ENCODE data around the gene RAB6A. TPM values are rescaled to one million over a fixed set of nuclear protein-coding genes. Genes with fewer than 3 reads are reported as not detected.
"Not testable (repeated sequence)": the region's sequence is repeated elsewhere in the genome, so short reads cannot be mapped to it uniquely, and the experiment has no call there.

The RAB6A gene
- total RNA-seq, 2 experiments from 2014 or later: 82.1 to 83.8 TPM

DNA sequence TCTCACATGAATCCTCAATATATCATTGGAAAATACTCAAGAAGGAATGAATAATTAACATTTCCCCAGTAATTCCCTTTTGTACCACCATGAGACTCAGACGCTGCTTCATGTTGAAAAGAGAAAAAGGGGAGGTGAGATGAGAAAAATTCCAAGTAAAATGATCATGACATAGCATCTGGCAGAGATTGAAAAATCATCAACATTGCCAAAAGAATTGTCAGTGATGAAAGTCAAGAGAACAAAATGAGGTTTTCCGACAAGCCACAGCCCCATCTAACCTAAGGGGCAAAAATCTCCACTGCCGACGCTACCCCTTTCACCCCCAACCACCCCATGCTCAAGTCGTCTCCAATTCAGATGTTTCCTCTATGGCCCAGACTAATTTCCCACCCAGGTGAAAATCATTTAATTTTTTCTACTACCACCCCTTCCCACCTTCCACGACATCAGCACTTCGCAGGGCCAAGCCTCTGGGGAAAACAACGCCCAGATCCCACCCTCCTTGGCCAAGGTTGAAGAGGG is 1.2 kb downstream of the RAB6A start:
- CTCF ChIA-PET: interaction anchor here (0.9 to 8.7 kb wide), 3 partner anchors 19 to 40 kb away, joined by 3 to 70 read pairs (median 7); partner anchors contain the start of gene MRPL48
- H3K4me1 Mint-ChIP-seq: peaks cover 30% of the 10 kb centered on the region
- POLR2A ChIA-PET: interaction anchor here (2.6 kb wide), 1 partner anchor 28 kb away, joined by 6 read pairs; the partner anchor contains the start of gene MRPL48
- no peaks in the 10 kb centered on the region for H3K27me3 Mint-ChIP-seq
- peak overlapping the region; percentile 86 for H3K4me3 Mint-ChIP-seq
- peaks cover 13% of the 10 kb centered on the region for H3K36me3 Mint-ChIP-seq (ENCODE audit: low read depth)
- H3K27ac Mint-ChIP-seq: peak overlapping the region; percentile 89
- no peak for DNase-seq
- H3K9me3 Mint-ChIP-seq: no peaks in the 10 kb centered on the region

DNA sequence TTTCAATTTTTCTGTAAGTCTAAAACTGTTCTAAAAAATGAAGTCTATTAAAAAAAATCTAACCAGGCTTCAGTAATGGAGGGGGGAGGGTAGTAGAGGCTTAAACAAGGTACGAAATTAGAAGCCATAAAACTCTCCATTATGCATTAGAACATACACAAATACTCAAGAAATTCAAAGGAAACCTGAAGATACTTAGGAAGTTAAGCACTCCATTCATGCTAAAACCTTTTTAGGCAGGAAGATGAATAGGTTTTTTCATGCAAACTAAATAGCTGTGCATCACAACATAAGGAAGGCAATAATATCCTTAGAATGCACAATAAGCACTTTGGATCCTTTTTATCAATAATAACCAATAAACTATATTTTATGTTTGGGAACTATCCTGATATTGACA is 2.4 kb downstream of the RAB6A start:
- Mint-ChIP-seq H3K27me3 (no peaks in the 10 kb centered on the region), H3K27ac (no peak overlapping the region), H3K9me3 (no peaks in the 10 kb centered on the region), H3K4me1 (peaks cover 31% of the 10 kb centered on the region), H3K4me3 (peak overlapping the region; percentile 86), H3K36me3 (ENCODE audit: low read depth) (peaks cover 21% of the 10 kb centered on the region)
- POLR2A ChIA-PET: no interaction called here
- CTCF ChIA-PET: no interaction called here
- DNase-seq: no peak

DNA sequence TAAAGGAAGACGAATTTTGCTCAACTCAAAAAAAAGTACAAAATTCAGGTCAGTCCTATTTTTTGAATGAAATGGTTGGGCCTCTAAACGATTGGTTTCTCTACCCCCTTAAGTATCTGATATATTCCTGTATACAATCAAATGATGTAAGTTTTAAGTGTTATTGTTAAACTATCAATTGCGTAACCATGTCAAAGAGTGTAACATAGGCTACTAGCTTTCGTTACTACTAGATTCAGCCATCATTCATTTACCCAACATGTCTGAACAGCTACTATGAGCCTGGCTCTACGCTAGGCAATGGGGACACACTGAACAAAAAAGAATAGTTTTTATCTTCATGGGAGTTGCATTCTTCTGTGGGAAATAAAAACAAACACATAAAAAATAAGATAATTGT is 3.3 kb downstream of the RAB6A start:
- no peak for DNase-seq
- H3K27ac Mint-ChIP-seq: no peak overlapping the region
- ChIA-PET CTCF (no interaction called here), POLR2A (no interaction called here)
- H3K36me3 Mint-ChIP-seq (ENCODE audit: low read depth): peaks cover 25% of the 10 kb centered on the region
- peaks cover 34% of the 10 kb centered on the region for H3K4me1 Mint-ChIP-seq
- no peak overlapping the region for H3K4me3 Mint-ChIP-seq
- no peaks in the 10 kb centered on the region for H3K9me3 Mint-ChIP-seq
- no peaks in the 10 kb centered on the region for H3K27me3 Mint-ChIP-seq

DNA sequence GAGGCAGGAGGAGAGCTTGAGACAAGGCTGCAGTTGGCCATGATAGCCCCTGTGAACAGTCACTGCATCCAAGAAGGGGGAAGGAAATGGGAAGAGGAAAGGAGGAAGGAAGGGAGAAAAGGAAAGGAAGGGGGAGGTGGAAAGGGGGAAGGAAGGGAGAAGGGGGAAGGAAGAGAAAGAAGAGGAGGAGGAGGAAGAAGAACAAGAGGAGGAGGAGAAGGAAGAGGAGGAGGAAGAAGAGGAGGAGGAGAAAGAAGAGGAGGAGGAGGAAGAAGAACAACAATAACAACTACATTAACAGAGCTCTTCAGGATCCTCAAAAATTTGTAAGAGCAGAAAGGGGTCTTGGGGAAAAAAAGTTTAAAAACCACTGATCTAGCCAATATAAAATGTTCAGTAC is 5.2 kb downstream of the RAB6A start:
- H3K27ac Mint-ChIP-seq: peak overlapping the region; percentile 25
- no peaks in the 10 kb centered on the region for H3K9me3 Mint-ChIP-seq
- no peak for DNase-seq
- ChIA-PET POLR2A (no interaction called here), CTCF (interaction anchor here (0.6 to 1.1 kb wide), 3 partner anchors 14 to 815 kb away, joined by 3 to 4 read pairs (median 3); no protein-coding TSS in a partner anchor)
- peaks cover 44% of the 10 kb centered on the region for H3K4me1 Mint-ChIP-seq
- peaks cover 32% of the 10 kb centered on the region for H3K36me3 Mint-ChIP-seq (ENCODE audit: low read depth)
- no peaks in the 10 kb centered on the region for H3K27me3 Mint-ChIP-seq
- no peak overlapping the region for H3K4me3 Mint-ChIP-seq

DNA sequence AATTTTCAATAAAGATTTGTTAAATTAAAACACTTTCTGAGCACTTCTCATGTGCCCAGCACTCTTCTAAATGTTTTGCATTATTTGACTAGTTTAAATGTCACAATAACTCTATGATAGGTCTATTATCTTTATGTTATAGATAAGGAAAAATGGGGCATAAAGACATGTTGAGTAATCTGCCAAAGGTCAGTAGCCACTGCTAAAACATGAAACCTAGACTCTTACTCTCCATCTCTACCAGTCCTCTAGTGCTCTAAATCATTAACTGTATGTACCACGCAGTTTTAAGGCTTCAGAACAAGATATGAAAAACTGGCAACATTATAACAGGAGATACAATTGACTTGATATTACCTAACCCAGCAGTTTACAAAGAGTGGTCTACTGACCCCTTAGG is 6.9 kb downstream of the RAB6A start:
- H3K27ac Mint-ChIP-seq: no peak overlapping the region
- H3K9me3 Mint-ChIP-seq: no peaks in the 10 kb centered on the region
- ChIA-PET POLR2A (no interaction called here), CTCF (no interaction called here)
- no peak for DNase-seq
- peaks cover 26% of the 10 kb centered on the region for H3K36me3 Mint-ChIP-seq (ENCODE audit: low read depth)
- no peaks in the 10 kb centered on the region for H3K27me3 Mint-ChIP-seq
- peaks cover 34% of the 10 kb centered on the region for H3K4me1 Mint-ChIP-seq
- H3K4me3 Mint-ChIP-seq: no peak overlapping the region

DNA sequence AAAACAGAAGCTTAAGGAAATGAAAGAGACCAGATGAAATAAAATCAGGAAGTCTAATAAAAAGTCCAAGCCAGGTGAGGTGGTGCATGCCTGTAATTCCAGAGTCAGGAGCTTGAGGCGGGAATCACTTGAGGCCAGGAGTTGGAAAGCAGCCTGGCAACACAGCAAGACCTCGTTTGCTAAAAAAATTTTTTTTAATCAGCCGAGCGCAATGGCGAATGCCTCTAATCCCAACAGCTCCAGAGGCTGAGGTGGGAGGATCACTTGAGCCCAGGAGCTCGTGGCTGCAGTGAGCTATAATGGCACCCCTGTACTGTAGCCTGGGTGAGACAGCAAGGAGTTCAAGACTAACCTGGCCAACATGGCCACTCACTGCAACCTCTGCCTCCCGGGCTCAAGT is 8.0 kb downstream of the RAB6A start:
- peaks cover 25% of the 10 kb centered on the region for H3K4me1 Mint-ChIP-seq
- DNase-seq: no peak
- POLR2A ChIA-PET: no interaction called here
- H3K27me3 Mint-ChIP-seq: no peaks in the 10 kb centered on the region
- H3K27ac Mint-ChIP-seq: no peak overlapping the region
- H3K4me3 Mint-ChIP-seq: no peak overlapping the region
- H3K9me3 Mint-ChIP-seq: no peaks in the 10 kb centered on the region
- CTCF ChIA-PET: interaction anchor here (0.9 to 1.1 kb wide), 2 partner anchors 12 to 28 kb away, joined by 3 to 4 read pairs; no protein-coding TSS in a partner anchor
- peaks cover 25% of the 10 kb centered on the region for H3K36me3 Mint-ChIP-seq (ENCODE audit: low read depth)

DNA sequence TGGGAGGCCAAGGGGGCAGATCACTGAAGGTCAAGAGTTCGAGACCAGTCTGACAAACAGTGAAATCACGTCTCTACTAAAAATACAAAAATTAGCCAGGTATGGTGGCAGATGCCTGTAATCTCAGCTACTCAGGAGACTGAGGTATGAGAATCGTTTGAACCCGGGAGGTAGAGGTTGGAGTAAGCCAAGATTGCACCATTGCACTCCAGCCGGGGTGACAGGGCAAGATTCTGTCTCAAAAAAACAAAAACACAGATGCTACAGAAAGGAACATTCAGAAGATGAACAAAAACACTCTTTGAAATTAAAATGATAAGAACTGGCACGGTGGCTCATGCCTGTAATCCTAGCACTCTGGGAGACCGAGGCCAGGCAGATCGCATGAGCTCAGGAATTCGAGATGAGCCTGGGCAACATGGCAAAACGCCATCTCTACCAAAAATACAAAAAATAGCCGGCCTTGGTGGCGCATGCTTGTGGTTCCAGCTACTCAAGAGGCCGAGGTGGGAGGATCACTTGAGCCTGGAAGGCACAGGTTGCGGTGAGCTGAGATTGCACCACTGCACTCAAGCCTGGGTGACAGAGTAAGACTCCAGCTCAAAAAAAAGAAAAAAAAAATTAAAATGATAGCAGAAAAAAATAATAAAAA is 8.5 kb downstream of the RAB6A start:
- Mint-ChIP-seq H3K4me1 (peaks cover 25% of the 10 kb centered on the region), H3K27me3 (no peaks in the 10 kb centered on the region), H3K4me3 (no peak overlapping the region), H3K27ac (no peak overlapping the region), H3K9me3 (no peaks in the 10 kb centered on the region), H3K36me3 (ENCODE audit: low read depth) (peaks cover 21% of the 10 kb centered on the region)
- DNase-seq: no peak
- ChIA-PET POLR2A (no interaction called here), CTCF (interaction anchor here (0.9 to 1.1 kb wide), 3 partner anchors 12 to 508 kb away, joined by 3 to 4 read pairs (median 3); no protein-coding TSS in a partner anchor)

DNA sequence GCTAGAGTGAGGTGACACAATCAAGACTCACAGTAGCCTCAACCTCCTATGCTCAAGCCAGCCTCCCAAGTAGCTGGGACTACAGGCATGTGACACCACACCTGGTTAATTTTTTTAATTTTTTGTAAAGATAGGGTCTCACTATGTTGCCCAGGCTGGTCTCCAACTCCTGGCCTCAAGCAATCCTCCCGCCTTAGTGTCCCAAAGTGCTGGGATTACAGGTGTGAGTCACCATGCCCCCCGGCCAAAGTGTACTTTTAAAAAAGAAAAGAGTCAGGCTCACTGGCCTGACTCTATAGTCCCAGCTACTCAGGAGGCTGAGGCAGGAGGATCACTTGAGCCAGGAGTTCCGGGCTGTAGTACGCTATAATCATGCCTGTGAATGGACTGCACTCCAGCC is 10.0 kb downstream of the RAB6A start:
- H3K27ac Mint-ChIP-seq, POLR2A ChIA-PET, CTCF ChIA-PET, H3K4me3 Mint-ChIP-seq, H3K9me3 Mint-ChIP-seq, DNase-seq, H3K27me3 Mint-ChIP-seq: not testable (repeated sequence)
- peaks cover 25% of the 10 kb centered on the region for H3K4me1 Mint-ChIP-seq
- H3K36me3 Mint-ChIP-seq (ENCODE audit: low read depth): peaks cover 19% of the 10 kb centered on the region

DNA sequence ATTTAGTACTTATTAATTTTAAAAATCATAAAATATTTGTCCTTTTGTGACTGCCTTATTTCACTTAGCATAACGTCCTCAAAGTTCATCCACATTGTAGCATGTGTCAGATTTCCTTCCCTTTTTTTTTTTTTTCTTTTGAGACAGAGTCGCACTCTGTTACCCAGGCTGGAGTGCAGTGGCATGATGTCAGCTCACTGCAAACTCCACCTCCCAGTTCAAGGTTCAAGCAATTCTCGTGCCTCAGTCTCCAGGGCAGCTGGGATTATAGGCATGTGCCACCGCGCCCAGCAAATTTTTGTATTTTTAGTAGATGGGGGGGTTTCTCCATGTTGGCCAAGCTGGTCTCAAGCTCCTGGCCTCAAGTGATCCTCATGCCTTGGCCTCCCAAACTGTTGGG is 10.6 kb downstream of the RAB6A start:
- Mint-ChIP-seq H3K9me3 (no peaks in the 10 kb centered on the region), H3K27me3 (no peaks in the 10 kb centered on the region), H3K36me3 (ENCODE audit: low read depth) (peaks cover 19% of the 10 kb centered on the region), H3K27ac (peak overlapping the region; percentile 13), H3K4me1 (peaks cover 25% of the 10 kb centered on the region), H3K4me3 (no peak overlapping the region)
- POLR2A ChIA-PET: no interaction called here
- CTCF ChIA-PET: no interaction called here
- DNase-seq: no peak

DNA sequence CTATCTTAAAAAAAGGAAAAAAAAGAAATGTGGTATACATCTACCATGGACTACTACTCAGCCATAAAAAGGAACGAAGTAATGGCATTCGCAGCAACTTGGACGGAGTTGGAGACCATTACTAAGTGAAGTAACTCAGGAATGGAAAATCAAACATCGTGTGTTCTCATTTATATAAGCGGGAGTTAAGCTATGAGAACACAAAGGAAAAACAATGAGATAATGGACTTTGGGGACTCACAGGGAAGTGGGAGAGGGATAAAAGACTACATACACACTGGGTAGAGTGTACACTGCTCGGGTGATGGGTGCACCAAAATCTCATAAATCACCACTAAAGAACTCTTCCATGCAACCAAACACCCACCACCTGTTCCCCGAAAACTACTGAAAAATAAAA is 11.8 kb downstream of the RAB6A start:
- H3K4me3 Mint-ChIP-seq: no peak overlapping the region
- peaks cover 27% of the 10 kb centered on the region for H3K4me1 Mint-ChIP-seq
- no peaks in the 10 kb centered on the region for H3K9me3 Mint-ChIP-seq
- no peaks in the 10 kb centered on the region for H3K27me3 Mint-ChIP-seq
- peaks cover 17% of the 10 kb centered on the region for H3K36me3 Mint-ChIP-seq (ENCODE audit: low read depth)
- ChIA-PET CTCF (no interaction called here), POLR2A (no interaction called here)
- H3K27ac Mint-ChIP-seq: no peak overlapping the region
- no peak for DNase-seq

DNA sequence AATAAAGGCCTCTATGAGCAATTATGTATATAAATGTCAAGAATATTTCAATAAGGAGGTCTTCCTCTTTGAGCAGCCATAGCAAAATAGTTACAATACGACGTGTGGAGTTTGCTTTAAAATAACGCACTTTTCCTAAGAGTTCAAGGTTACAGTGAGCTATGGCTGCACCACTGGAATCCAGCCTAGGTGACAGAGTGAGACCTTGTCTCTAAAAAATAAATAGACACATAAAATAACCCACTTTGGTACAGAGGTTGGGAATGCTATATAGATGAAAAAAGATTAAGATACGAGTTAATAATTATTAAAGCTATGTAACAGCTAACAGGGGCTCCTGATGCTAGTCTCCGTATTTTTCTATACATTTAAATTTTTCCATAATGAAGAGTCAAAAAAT is 12.6 kb downstream of the RAB6A start:
- Mint-ChIP-seq H3K4me1 (peaks cover 26% of the 10 kb centered on the region), H3K27ac (no peak overlapping the region), H3K4me3 (no peak overlapping the region), H3K27me3 (no peaks in the 10 kb centered on the region), H3K9me3 (no peaks in the 10 kb centered on the region), H3K36me3 (ENCODE audit: low read depth) (peaks cover 17% of the 10 kb centered on the region)
- POLR2A ChIA-PET: no interaction called here
- CTCF ChIA-PET: interaction anchor here (0.6 kb wide), 1 partner anchor 14 kb away, joined by 5 read pairs; no protein-coding TSS in a partner anchor
- no peak for DNase-seq

DNA sequence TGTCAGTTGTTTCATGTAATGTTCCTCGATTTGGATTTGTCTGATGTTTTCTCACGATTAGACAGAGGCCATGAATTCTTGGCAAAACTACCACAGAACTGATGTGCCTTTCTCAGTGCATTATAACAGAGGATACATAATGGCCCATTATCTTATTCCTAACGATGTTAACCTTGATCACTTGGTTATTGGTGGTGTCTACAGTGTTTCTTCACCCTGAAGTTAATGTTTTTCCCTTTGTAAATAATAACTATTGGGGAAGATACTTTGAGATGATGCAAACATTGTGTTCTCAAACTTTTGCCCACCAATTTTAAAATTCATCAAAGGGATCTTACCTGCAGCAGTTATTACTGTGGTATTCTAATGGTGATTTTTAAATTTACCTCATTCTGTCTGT is 13.1 kb downstream of the RAB6A start:
- no peaks in the 10 kb centered on the region for H3K27me3 Mint-ChIP-seq
- H3K36me3 Mint-ChIP-seq (ENCODE audit: low read depth): peaks cover 15% of the 10 kb centered on the region
- H3K4me1 Mint-ChIP-seq: peaks cover 26% of the 10 kb centered on the region
- no peak overlapping the region for H3K4me3 Mint-ChIP-seq
- POLR2A ChIA-PET: no interaction called here
- DNase-seq: no peak
- CTCF ChIA-PET: interaction anchor here (0.6 kb wide), 1 partner anchor 15 kb away, joined by 5 read pairs; no protein-coding TSS in a partner anchor
- no peak overlapping the region for H3K27ac Mint-ChIP-seq
- no peaks in the 10 kb centered on the region for H3K9me3 Mint-ChIP-seq

DNA sequence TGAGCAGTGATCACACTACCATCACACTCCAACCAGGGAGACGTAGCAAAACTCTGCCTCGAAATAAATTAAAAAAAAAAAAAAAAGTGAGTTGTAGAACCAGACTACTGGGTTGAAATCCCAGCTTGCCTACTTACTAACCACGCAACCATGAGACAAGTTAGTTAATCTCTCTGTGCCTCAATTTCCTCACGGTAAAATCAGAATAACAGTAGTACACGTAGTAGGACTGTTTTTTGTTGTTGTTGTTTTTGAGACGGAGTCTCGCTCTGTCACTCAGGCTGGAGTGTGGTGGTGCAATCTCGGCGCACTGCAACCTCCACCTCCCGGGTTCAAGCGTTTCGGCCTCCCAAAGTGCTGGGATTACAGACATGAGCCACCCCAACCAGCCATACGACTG is 14.2 kb downstream of the RAB6A start:
- Mint-ChIP-seq H3K36me3 (ENCODE audit: low read depth) (peaks cover 8% of the 10 kb centered on the region), H3K27ac (no peak overlapping the region), H3K9me3 (no peaks in the 10 kb centered on the region), H3K4me3 (no peak overlapping the region), H3K4me1 (peaks cover 17% of the 10 kb centered on the region), H3K27me3 (no peaks in the 10 kb centered on the region)
- no peak for DNase-seq
- ChIA-PET POLR2A (no interaction called here), CTCF (interaction anchor here (0.6 to 2.4 kb wide), 3 partner anchors 14 to 300 kb away, joined by 5 to 7 read pairs (median 6); no protein-coding TSS in a partner anchor)

DNA sequence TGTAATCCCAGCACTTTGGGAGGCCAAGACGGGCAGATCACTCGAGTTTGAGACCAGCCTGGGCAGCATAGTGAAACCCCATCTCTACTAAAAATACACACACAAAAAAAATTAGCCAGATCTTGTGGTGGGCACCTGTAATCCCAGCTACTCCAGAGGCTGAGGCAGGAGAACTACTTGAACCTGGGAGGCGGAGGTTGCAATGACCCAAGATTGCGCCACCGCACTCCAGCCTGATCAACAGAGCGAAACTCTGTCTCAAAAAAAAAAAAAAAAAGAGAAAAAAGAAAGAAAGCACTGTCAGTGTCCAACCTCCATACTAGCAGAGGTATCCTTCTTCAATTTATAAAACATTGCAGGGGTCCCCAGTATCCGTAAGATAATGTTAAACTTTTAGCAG is 17.8 kb downstream of the RAB6A start:
- H3K4me1 Mint-ChIP-seq: peaks cover 10% of the 10 kb centered on the region

More for the DNA sequence above, 17.8 kb downstream of the RAB6A start:
- Mint-ChIP-seq H3K27ac (no peak overlapping the region), H3K36me3 (ENCODE audit: low read depth) (peaks cover 6% of the 10 kb centered on the region), H3K4me3 (no peak overlapping the region), H3K9me3 (no peaks in the 10 kb centered on the region), H3K27me3 (no peaks in the 10 kb centered on the region)
- DNase-seq: no peak
- CTCF ChIA-PET: no interaction called here
- POLR2A ChIA-PET: no interaction called here

Measured in activated CD4-positive, alpha-beta T cell treated with anti-CD3 and anti-CD28 coated beads, Interleukin-2, amount 10 ng/mL, durations not matched to agents 7 days and 5 days (primary cell).